ENCODE results near the gene ZDHHC16.
"Not testable (repeated sequence)": the region's sequence is repeated elsewhere in the genome, so short reads cannot be mapped to it uniquely, and the experiment has no call there.

ZDHHC16 gene

DNA sequence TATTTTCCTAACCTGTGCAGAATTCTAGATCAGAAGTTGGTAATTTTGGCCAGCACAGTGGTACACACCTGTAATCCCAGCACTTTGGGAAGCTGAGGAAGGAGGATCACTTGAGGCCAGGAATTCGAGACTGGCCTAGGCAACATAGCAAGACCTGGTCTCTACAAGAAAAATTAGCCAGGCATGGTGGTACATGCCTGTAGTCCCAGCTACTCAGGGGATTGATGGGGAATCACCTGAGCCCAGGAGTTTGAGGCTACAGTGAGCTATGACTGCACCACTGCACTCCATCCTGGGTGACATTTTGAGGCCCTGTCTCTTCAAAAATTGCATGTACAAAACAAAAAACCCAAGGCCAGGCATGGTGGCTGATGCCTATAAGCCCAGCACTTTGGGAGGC is 11.4 kb upstream of the ZDHHC16 start:
- no peak for DNase-seq (ENCODE audit: low spot score)

DNA sequence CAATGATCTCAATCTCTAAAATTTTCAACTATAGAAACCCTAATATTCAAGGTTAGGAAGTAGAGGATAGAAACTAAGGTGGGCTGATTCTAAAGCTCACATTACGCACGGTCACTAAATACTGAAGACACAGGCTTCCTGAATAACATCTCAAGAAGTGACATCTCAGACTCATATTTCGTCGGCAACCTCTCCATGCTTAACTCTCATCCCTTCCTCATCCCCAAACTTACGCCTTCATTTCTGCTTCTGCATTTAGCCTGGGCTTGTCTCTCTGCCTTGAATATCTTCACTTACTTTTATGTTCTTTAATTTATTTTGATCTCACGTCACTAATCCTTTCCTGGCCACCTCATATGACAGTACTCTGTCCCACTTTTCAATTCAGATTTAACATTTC is 10.8 kb upstream of the ZDHHC16 start:
- no peak for DNase-seq (ENCODE audit: low spot score)

DNA sequence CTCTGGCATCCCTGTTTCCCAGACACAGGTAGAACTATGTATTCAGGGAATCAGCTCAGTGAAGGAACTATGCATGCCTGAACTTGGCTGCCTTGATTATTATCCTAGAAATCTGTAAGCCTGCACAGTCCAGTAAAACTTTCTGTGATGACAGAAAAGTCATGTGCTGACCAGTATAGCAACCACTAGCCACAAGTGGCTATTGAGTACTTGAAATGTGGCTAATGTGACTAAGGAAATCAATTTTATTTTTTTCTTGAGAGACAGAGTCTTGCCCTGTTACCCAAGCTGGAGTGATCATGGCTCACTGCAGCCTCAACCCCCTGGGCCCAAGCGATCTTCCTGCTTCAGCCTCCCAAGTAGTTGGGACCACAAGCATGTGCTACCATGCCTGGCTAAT is 3.7 kb upstream of the ZDHHC16 start:
- no peak for DNase-seq (ENCODE audit: low spot score)

DNA sequence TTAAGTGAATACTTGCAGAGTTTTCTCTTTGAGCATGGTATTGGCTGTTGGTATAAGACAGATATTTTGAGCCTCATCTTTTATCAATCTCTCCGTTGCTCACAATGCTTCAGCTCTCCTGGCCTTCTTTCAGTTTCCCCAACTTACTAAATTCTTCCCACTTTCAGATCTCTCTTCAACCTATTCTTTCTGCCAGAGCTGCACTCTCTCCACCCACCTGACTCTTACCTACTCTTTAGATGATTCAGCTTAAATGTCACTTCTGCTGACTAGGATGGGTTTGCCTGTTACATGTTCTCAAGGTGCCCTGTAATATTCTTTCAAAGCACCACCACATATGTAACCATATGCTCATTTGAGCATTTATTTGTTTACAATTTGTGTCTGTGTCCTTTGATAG is 1.8 kb upstream of the ZDHHC16 start:
- no peak for DNase-seq (ENCODE audit: low spot score)

DNA sequence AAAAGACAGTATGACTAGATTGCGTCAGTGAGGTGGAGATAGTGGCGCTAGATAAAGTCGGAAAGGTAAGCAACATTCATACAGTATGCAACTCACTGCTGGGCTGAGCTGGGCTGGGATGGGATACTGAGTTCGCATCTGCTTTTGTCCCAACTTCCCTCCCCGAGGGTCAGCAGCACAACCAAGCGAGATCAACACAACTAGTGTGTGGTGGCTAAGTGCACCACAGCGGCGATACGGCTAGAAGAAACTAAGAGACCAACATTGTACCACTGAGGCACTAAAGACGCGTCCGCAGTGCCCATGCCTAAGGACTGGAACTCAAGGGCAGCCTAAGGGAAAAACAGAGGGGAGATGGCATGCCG is 636 bp upstream of the ZDHHC16 start:
- no peak for DNase-seq (ENCODE audit: low spot score)

DNA sequence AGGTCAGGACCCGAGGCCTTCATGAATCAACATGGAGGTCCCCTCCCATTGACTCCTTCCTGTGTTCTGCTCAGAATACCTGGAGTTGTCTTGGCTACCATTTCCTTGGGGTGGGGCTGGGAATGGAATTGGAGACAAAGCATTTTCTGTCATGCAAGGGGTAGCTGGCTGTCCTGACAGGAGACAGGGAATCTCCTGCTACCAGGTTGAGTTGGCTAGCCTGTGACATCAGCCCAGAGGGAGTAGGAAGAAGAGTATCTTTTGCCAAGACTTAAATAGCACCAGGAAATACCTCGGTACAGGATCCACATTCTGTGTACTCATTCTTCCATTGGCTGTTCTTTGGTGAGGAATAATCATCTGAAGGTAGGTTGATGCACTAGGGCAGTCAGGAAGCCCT is 4.9 kb downstream of the ZDHHC16 start:
- no peak for DNase-seq (ENCODE audit: low spot score)

DNA sequence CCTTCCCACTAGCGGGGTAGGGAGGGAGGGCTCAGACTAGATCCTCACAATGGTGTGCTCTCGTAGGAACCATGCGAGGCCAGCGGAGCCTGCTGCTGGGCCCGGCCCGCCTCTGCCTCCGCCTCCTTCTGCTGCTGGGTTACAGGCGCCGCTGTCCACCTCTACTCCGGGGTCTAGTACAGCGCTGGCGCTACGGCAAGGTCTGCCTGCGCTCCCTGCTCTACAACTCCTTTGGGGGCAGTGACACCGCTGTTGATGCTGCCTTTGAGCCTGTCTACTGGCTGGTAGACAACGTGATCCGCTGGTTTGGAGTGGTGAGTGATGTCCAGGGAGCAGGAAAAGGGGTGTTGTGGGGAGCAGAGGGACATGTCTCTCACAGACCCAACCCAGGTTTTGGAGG is 5.6 kb downstream of the ZDHHC16 start:
- no peak for DNase-seq (ENCODE audit: low spot score)

DNA sequence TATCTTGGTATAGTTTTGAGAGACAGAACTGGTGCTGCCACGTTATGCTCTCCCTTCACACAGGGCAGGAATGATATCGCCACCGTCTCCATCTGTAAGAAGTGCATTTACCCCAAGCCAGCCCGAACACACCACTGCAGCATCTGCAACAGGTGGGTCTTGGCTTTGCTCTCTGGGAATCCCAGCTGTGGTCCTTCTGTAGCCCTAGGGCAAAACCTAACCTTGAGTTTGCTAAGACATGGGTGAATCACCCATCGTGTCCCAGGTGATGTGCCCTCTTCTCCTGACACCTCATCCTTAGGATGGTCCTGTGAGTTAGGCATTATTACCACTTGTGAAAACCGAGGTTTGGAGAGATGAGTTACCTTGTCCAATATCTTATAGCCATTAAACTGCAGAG is 6.4 kb downstream of the ZDHHC16 start:
- no peak for DNase-seq (ENCODE audit: low spot score)

DNA sequence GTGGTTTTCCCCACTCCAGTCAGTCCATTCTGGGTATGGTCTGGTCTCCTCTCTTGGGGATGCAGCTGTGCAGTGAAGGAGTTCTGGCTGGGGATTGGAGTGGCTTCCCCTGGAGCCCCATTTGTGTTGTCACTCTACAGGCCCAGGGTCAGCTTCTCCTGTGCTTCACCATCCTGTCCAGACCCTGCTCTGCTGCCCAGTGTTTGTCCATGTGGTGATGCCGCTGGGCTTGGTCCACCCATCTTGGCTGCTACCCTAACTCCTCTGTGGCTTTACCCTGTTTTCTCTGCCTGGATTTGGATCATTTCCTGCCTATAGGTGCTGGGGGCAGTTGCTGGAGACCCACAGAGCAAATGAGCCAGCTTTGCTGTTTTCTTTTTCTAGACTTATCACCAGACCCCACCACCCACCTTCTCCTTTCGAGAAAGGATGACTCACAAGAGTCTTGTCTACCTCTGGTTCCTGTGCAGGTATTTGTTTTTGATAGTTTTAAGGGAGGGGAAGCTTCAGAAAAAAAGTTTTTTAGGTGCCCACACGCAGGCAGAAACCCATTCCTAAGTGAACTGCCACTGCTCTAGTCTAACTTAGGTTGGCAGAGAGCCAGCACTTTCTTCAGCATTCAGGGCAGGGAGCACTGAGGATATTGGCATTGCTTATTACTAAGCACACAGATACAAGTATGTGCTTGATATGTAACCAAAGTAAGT is 8.5 kb downstream of the ZDHHC16 start:
- no peak for DNase-seq (ENCODE audit: low spot score)

DNA sequence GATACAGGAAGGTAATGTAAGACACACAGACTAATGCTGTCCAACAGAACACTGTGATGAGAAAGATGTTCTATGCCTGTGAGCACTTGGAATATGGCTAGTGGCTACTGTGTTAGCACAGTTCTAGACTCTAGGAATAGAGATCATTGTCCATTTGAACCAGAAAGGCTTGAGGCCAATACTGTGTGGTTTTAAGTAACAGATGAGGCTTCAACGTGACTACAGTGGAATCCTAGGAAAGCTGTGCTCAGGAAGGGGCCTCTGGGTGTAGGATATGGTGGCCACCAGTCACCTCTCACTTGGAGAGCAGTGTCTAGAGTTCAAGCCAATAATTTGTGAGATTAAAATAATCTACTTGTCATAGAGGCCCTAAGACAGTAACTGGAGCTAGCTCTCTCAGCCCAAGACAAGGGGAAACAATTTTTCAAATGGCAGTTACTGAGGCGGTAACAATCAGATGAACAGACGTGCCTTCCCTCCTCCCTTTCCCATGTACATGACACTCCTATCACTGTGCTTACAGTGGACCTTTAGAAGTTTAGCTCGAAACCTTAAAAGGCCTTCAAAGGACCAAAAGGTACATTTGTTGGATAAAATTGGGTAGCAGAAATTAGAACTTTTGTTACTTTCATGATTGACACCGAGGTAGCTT is 10.2 kb downstream of the ZDHHC16 start:
- no peak for DNase-seq (ENCODE audit: low spot score)

DNA sequence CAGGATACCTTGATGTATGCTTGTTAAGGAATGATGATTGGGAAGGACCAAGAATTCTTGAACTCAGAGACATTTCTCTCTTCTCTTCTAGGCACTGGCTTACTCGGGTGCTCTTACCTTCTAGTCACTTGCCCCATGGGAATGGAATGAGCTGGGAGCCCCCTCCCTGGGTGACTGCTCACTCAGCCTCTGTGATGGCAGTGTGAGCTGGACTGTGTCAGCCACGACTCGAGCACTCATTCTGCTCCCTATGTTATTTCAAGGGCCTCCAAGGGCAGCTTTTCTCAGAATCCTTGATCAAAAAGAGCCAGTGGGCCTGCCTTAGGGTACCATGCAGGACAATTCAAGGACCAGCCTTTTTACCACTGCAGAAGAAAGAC is 10.7 kb downstream of the ZDHHC16 start:
- no peak for DNase-seq (ENCODE audit: low spot score)

DNA sequence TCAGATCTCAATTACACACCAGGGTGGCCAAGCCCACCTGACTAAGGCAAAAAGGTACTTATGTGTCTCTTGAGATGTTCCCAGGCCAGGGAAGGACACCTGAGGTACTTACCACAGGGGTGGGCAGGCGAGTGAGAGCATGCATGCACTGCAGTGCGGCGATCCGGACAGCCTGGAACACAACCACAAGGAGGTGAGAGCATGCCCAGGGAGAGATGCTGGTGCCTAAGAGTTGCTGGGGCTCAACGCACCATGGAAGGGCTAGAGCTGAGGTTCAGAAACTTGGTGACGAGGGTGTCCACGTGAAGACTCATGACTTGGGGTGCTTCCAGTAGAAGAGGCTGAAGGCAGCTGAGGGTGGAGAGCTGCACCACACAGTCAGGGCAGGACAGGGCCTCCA is 13.1 kb downstream of the ZDHHC16 start:
- DNase-seq (ENCODE audit: low spot score): no peak

DNA sequence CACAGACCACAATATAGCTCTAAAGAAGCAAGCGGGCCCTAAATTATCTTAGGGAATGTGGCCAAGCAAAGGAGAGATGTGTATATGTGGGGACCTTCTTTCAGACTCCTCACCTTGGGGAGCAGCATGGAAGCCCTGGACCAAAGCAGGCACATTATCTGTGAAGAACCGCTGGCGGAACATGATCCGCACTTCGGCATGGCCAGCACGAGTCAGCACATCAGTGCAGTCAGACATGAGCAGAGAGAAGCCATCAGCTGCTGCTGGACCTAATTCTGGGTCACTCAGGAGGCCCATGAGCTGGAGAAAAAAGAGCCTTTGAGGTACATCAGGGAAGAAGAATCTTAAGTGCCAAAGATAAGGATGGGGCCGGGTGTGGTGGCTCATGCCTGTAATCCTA is 14.0 kb downstream of the ZDHHC16 start:
- no peak for DNase-seq (ENCODE audit: low spot score)

DNA sequence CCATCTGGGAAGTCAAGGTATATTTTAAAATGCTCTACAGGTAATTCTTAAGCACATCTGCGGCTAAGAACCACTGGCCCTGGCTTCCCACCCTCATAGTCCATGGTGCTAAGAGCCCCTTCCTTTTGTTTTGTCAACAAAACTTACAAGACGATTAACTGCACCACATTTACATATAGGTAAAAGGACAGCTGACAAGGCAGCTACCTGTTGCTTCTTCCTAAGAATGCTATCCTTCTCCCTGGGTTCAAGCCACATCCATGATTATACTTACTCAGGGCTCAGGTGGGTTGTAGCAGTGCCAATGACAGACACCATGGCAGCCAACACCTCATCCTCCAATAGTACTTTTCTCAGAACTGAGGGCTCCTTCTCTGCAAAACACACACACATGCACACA is 16.3 kb downstream of the ZDHHC16 start:
- no peak for DNase-seq (ENCODE audit: low spot score)

DNA sequence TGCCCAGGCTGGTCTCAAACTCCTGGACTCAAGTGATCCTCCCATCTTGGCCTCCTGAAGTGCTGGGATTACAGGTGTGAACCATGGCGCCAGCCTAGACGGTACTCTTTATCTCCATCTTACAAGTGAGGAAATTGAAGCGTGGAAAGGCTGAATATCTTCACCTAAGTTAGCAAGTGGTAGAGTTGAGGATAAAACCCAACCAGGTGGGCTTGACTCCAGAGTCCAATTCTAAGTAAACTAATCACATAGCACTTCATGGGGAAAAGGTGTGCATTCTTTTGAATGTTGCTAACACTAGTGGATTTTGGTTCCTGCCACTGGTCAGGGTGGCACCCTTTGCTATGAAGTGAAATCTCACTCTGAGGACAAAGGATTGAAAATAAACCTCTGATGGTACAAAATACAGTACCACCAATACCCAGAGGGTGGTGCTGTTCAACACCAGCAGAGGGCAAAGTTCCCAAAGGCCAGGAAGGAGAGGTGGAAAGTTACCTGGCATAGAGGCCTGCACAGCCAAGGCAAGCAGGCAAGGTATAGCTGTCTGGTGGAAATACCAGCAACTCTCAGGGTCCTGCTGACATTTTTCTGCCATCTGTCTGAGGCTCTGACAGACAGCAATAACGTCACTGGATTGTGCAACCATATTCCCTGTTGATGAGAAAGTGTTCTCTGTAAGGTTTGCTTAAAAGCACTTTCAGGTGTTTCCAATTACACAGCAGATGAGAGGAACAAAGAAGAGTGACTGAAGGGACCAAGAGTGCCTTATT is 17.6 kb downstream of the ZDHHC16 start:
- peak; percentile 59 for DNase-seq (ENCODE audit: low spot score)

DNA sequence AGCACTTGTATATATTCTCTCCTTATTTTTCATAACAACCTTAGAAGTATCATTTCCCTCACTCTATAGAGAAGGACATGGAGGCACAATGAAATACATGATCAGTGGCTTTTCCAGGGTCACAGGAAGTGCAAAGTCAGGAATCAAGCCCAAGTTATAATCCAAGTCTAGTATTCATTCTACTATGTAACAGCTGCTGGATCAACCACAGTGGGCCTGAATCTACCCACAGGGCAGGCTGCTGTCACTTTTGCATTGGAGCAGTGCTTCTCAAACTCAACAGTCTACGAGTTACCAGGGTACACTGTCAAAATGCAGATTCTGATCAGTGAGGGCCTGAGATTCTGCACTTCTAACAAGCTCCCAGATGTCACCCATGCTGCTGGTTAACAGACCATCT is 18.3 kb downstream of the ZDHHC16 start:
- no peak for DNase-seq (ENCODE audit: low spot score)

DNA sequence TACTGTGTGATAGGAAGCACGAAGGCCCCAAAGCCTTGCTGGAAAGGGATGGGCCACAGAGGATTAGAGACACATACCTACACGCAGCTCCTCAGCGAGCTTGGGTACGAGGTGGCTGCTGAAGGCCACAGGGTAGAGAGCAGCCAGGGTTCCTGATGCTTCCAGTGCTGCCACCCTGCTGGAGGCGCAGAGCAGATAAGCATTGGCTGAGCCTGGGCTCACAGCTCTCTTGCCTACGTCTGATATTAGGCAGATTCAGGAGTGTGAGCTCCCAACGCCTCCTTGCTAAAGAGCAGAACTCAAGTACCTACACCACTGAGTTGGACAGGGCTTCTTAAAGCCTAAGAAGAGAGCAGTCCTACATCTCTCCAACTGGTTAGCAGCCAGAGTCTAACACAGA is 20.0 kb downstream of the ZDHHC16 start:
- no peak for DNase-seq (ENCODE audit: low spot score)

DNA sequence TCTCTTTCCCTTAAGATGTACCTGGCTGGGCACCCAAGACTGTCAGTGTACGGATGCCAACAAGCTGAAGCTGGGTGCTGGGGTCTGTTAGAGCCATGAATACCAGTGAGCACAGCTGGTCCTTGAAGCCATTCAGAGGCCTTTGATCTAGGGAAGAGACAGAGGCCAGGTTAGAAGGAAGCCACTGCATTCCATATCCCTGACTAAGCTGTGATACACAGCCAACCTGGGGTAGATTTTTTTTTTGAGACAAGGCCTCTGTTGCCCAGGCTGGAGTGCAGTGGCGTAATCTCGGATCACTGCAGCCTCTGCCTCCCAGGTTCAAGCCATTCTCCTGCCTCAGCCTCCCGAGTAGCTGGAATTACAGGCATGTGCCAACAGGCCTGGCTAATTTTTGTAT is 20.8 kb downstream of the ZDHHC16 start:
- DNase-seq (ENCODE audit: low spot score): peak; percentile 31

DNA sequence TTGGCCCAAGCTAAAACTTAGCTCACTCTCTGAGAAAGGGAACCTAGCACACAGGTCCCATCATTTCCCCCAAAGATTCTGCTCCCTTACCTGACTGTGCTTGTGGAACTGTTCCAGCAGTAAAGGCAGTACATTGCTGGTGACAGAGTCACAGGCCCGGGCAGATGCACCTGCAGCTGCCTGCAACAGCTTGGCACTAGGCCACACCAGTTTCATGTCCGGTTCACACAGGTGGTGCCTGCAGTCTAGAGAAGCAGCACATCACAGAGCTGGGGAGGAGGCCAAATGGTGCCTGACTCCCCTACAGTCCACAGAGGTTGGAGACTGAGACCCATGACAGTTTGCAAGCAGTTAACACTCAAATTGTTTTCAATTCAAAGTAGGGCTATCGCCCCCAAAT is 22.2 kb downstream of the ZDHHC16 start:
- DNase-seq (ENCODE audit: low spot score): no peak

DNA sequence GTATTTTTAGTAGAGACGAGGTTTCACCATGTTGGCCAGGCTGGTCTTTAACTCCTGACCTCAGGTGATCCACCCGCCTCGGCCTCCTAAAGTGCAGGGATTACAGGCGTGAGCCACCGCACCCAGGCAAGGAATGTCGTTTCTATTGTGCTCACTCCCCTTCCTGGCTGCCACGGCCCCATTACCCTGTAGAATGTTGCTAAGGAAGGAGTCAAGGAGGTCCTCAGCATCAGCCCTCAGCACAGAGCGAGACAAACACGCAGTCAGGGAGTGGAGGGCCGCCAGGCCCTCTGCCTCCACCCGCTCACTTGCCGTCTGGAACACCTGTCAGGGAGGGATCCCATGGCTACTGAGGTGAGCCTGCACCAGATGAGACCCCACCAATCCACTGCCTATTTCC is 22.8 kb downstream of the ZDHHC16 start:
- not testable (repeated sequence) for DNase-seq (ENCODE audit: low spot score)

DNA sequence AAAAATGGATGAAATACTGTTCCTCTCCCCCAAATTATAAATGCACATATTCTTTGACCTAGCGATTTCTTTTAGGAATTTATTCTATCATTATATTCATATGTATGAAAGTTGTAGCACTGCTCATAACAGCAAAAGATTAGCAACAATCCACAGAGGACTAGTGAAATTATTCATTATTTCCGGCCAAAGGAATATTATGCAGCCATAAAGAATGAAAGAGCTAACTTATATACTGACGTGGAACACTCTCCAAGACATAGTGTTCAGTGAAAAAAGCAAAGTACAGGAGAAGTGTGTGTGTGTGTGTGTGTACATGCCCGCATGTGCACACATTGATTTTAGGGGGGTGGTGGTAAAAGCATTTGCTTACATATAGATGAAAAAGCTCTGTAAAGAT is 28.9 kb downstream of the ZDHHC16 start:
- DNase-seq (ENCODE audit: low spot score): no peak

DNA sequence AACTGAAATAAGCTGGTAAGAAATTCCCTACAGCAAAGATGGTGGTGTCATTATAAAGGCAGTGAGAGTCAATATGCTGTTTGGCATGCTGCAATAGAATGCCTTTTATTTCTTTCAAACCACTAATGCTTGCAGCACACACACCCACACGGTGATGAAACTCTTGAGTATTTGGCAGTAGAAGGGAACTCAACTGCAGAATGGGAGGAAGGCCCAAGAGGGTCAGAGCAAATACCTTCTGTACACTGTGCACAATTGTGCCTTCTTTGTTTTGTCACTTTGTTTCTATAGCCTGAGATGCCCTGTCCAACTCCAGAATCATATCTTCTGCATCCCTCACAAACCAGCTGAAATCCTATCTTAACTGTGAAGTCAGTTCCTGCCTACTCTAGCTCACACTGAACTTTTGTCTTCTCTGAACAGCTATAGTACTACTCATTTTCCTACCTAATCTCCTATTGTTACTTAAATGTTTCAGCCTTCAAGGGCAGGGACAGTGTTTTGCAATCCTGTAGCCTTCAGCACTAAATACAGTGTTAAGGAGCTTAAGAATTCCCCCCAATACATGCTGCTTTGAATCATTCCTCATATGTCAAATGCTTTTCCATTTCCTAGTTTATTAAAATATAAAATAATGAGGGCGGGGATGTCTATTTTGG is 30.1 kb downstream of the ZDHHC16 start:
- DNase-seq (ENCODE audit: low spot score): peak; percentile 82

DNA sequence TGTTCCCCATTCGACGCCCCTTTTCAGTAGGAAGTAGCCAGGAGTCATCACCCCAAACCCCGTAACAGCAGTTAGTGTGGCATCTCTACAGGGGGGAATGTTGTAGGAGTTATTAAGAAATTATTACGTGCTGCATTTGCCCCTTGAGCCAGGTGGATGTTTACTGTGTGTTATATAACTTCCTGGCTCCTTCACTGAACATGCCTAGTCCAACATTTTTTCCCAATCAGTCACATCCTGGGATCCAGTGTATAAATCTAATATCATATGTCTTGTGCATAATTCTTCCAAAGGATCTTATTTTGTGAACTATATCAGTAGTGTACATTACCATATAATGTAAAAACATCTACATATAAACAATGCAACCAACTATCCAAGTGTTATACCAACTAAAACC is 33.4 kb downstream of the ZDHHC16 start:
- not testable (repeated sequence) for DNase-seq (ENCODE audit: low spot score)

Measured in GM03348 (cell line).